K562 (cell line): ENCODE data around the gene GPAT2.
"Not testable (repeated sequence)": the region's sequence is repeated elsewhere in the genome, so short reads cannot be mapped to it uniquely, and the experiment has no call there.

Experiments used
- MED1 ChIP-seq: sonication (generic); formaldehyde crosslinking; IDR thresholded peaks from 2 replicates; pipeline ENCODE4 v1.8.1; 2023; ENCODE audit warnings: missing genetic modification reagents, borderline replicate concordance
- POLR2A ChIP-seq: fragments of 450-650 bp; conservative IDR thresholded peaks from 2 replicates; pipeline ENCODE4 v1.6.1; 2016
- TEAD2 ChIP-seq: fragments of 450-650 bp; IDR thresholded peaks from 2 replicates; pipeline ENCODE4 v1.6.1; 2016; ENCODE audit warnings: missing genetic modification characterization, control low read depth, missing compliant biosample characterization
- YY1 ChIP-seq, 3 experiments: IDR thresholded peaks; 2 replicates each; pipeline ENCODE4 v1.6.1; 2011; ENCODE audit warnings: low read length in 2 of 3, mild to moderate bottlenecking in 2 of 3, moderate library complexity in 2 of 3, borderline replicate concordance in 1 of 3, control low read depth in 1 of 3, low read depth in 1 of 3; ENCODE audit not compliant: insufficient read depth in 3 of 3, insufficient replicate concordance in 2 of 3, control insufficient read depth in 1 of 3, insufficient read length in 1 of 3; ENCODE audit errors: extremely low read depth in 1 of 3

DNA sequence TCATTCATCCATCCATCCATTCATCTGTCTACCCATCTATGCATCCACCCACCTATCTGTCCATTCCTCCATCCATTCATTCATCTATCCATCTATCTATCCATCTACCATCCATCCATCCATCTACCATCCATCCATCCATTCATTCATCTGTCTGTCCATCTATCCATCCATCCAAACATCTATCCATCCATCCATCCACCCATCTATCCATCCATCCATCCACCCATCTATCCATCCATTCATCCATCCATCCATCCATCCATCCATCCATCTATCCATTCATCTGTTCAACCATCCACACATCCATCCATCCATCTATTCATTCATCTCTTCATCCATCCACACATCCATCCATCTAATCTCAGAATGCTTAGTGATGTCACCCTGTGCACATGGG, 30.0 kb upstream of the GPAT2 start:
- not testable (repeated sequence) for TF ChIP-seq POLR2A; YY1 (IDR thresholded peaks at IDR 0.05; ENCODE audit: borderline replicate concordance in 1 of 3, control insufficient read depth in 1 of 3, extremely low read depth in 1 of 3, insufficient read depth in 3 of 3, insufficient read length in 1 of 3, insufficient replicate concordance in 2 of 3, low read depth in 1 of 3, low read length in 2 of 3); MED1 (CRISPR knock-in tag); TEAD2 (tag)
